ENCODE results near the gene SIPA1L3.

The SIPA1L3 gene

DNA sequence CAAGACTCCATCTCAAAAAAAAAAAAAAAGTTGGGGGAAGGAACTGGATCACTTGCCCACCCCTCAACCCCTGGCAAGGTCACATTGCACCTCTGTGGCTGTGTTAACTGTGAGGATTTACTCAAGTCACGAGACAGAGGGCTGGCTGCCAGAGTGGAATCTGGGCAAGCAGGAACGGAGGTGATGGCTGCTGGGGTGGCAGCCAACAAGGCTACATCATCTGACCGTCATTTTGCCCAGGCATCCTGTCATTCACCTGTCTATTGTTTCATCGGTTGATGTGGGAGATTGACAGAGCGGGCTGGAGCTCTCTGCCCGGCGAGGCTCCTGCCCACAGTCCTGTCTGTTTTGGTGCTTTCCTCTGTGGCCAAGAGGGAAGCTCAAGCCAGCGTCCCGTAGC is 241.3 kb downstream of the SIPA1L3 start:
- H3K4me3 ChIP-seq (ENCODE audit: control insufficient read depth, low read depth, low read length) = no peak overlapping the region
- DNase-seq (ENCODE audit: low read depth) = no peak
- TF ChIP-seq CTCF (conservative IDR thresholded peaks at IDR 0.05; ENCODE audit: control insufficient read depth, insufficient read depth, low read depth, low read length) = no peak

GRCh38 chr19:38149661-38150061 is 242.7 kb downstream of the SIPA1L3 start:
- TF ChIP-seq CTCF (conservative IDR thresholded peaks at IDR 0.05; ENCODE audit: control insufficient read depth, insufficient read depth, low read depth, low read length) = no peak
- no peak overlapping the region for H3K4me3 ChIP-seq (ENCODE audit: control insufficient read depth, low read depth, low read length)
- peak; percentile 18 for DNase-seq (ENCODE audit: low read depth)

GRCh38 chr19:38151242-38151641 is 244.2 kb downstream of the SIPA1L3 start:
- no peak overlapping the region for H3K4me3 ChIP-seq (ENCODE audit: control insufficient read depth, low read depth, low read length)
- no peak for DNase-seq (ENCODE audit: low read depth)
- no peak for TF ChIP-seq CTCF (conservative IDR thresholded peaks at IDR 0.05; ENCODE audit: control insufficient read depth, insufficient read depth, low read depth, low read length)

DNA sequence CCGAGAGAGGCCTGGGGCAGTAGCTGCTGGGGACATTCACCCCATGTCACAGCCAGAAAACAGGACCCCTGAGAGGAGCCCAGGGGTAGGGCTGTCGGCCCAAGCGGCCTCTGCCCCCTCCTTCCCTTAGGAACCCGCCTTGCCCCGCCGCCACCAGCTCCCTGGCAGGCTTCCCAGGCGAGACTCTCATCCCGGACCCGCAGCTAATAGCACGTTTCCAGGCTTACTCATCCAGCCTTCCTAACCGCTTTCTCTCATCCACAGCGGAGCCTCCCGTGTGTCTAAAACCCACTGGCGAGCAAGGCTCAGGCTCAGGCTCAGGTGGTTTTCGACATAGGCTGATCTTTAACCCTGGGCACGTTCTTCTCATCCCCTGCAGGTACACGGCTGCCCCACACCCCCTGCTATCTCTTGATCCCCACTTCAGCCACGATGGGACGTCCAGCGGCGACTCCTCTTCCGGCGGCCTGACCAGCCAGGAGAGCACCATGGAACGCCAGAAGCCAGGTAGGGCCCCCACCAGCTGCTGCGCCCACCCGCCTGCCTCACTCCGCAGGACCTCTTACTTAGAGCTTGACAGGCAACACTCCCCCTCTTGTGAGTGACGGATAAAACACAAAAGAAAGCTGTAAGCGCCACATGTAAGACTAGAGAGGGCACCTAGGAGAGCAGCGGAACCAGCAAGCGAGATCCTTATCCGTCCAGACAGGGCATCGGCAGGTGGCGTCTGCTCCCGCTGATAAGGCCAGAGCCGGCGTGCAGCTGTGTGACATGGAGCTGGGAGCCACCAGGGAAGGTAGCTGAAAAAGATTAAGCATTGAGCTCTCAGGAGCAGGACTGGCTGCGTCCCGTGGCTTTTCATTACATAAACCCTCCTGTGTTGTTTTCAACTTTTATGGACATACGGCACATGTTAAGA is 245.7 kb downstream of the SIPA1L3 start:
- H3K4me3 ChIP-seq (ENCODE audit: control insufficient read depth, low read depth, low read length) = no peak overlapping the region
- no peak for DNase-seq (ENCODE audit: low read depth)
- no peak for TF ChIP-seq CTCF (conservative IDR thresholded peaks at IDR 0.05; ENCODE audit: control insufficient read depth, insufficient read depth, low read depth, low read length)

DNA sequence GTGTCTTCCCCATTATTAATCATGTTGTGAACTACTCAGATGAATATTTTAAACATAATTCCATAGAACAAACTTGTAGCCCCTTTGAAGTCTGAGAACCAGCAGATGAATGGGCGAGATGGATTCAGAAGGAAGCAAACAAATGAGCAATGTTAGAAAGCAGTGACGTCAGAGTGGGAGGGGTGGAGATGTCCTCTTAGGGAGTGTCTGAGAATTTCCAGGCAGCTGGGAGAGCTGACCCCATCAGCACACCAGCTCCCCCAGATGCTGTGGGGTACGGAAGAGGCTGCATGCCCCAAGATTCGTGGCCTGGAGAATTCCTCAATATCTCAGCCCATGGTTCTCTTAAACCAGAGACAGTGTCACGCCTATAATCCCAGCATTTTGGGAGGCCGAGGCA is 248.4 kb downstream of the SIPA1L3 start:
- DNase-seq (ENCODE audit: low read depth) = peak; percentile 45
- TF ChIP-seq CTCF (conservative IDR thresholded peaks at IDR 0.05; ENCODE audit: control insufficient read depth, insufficient read depth, low read depth, low read length) = no peak
- no peak overlapping the region for H3K4me3 ChIP-seq (ENCODE audit: control insufficient read depth, low read depth, low read length)

- TF ChIP-seq CTCF (conservative IDR thresholded peaks at IDR 0.05; ENCODE audit: control insufficient read depth, insufficient read depth, low read depth, low read length) = no peak
- DNase-seq (ENCODE audit: low read depth) = no peak
- H3K4me3 ChIP-seq (ENCODE audit: control insufficient read depth, low read depth, low read length) = no peak overlapping the region
Measured at GRCh38 chr19:38158730-38159129, 251.7 kb downstream of the SIPA1L3 start.

Measured in fibroblast of mammary gland (primary cell).